ENCODE results near the gene ASF1B. TPM values are rescaled to one million over a fixed set of nuclear protein-coding genes. Genes with fewer than 3 reads are reported as not detected.

The ASF1B gene
- total RNA-seq, 2 donors from 2014 or later = 0.14 to 1.1 TPM

DNA sequence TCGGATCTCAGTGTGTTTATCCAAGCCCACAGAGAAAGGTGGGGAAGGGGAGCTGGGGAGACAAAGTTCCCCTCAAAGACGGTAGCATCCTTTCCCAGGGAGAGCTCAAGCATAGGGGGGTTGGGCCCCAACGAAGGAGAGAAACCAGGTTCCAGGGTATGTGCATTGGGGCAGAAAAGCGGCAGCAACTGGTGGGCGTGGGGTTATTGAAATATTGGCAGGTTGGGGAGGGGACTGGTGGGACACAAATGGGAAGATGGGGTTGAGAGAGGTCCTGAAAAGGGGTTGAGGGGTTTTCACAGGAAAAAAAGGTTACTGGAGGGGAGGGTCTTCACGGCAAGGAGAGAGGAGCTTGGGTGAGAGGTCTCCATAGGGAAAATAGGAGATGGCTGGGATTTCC is 1.0 kb downstream of the ASF1B start:
- Histone ChIP-seq H3K4me1 (ENCODE audit: control insufficient read depth in 1 of 2, low read depth in 2 of 2) (peaks cover 16 to 28% of the 10 kb centered on the region in 2 donors), H3K27me3 (replicated peaks; ENCODE audit: insufficient read depth) (no peaks in the 10 kb centered on the region), H3K36me3 (no peaks in the 10 kb centered on the region), H3K9me3 (no peaks in the 10 kb centered on the region), H3K27ac (no peak overlapping the region), H3K4me3 (no peak overlapping the region)
- ATAC-seq (ENCODE audit: insufficient number of reproducible peaks, low FRiP score, low read depth) (no peak), DNase-seq (ENCODE audit: low spot score) (no peak)
- TF ChIP-seq, protein P1, sequence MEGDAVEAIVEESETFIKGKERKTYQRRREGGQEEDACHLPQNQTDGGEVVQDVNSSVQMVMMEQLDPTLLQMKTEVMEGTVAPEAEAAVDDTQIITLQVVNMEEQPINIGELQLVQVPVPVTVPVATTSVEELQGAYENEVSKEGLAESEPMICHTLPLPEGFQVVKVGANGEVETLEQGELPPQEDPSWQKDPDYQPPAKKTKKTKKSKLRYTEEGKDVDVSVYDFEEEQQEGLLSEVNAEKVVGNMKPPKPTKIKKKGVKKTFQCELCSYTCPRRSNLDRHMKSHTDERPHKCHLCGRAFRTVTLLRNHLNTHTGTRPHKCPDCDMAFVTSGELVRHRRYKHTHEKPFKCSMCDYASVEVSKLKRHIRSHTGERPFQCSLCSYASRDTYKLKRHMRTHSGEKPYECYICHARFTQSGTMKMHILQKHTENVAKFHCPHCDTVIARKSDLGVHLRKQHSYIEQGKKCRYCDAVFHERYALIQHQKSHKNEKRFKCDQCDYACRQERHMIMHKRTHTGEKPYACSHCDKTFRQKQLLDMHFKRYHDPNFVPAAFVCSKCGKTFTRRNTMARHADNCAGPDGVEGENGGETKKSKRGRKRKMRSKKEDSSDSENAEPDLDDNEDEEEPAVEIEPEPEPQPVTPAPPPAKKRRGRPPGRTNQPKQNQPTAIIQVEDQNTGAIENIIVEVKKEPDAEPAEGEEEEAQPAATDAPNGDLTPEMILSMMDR (IDR thresholded peaks at IDR 0.05) = no peak

DNA sequence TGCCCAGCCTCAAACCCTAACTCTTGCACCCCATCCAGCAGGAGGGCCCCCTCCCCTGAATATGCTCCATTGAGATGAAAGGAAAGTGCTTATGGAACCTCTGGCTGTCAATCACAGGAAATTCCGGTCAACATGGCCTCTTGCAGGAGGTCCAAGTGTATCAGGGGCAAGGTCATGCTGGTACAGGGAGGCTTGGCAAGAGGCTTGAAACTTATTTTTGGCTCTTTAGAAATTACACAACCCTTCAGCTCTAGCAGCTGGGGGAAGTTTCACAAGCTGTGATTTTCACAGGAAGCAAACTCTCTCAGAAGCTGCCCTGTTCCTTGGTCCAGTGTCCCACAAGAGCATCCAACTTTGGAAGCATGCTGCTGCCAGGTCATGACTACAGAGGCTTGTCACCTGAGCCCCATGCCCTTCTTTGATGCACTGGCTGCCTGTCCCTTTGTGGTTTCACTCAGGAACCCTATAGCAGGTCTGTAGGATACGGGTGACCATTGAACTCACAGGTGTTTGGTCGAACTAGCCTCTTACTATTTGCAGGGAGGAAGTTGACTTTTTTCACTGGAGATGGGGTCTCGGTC is 8.4 kb downstream of the ASF1B start:
- peaks cover 4 to 16% of the 10 kb centered on the region in 2 donors for H3K4me1 ChIP-seq (ENCODE audit: control insufficient read depth in 1 of 2, low read depth in 2 of 2)
- H3K27me3 ChIP-seq (replicated peaks; ENCODE audit: insufficient read depth) = no peaks in the 10 kb centered on the region
- DNase-seq (ENCODE audit: low spot score) (no peak), ATAC-seq (ENCODE audit: insufficient number of reproducible peaks, low FRiP score, low read depth) (no peak)
- TF ChIP-seq, protein P1 (IDR thresholded peaks at IDR 0.05) = no peak
- H3K4me3 ChIP-seq = no peak overlapping the region
- H3K9me3 ChIP-seq = no peaks in the 10 kb centered on the region
- H3K36me3 ChIP-seq = no peaks in the 10 kb centered on the region
- H3K27ac ChIP-seq = peak overlapping the region in 1 of 2 donors; percentile 47

DNA sequence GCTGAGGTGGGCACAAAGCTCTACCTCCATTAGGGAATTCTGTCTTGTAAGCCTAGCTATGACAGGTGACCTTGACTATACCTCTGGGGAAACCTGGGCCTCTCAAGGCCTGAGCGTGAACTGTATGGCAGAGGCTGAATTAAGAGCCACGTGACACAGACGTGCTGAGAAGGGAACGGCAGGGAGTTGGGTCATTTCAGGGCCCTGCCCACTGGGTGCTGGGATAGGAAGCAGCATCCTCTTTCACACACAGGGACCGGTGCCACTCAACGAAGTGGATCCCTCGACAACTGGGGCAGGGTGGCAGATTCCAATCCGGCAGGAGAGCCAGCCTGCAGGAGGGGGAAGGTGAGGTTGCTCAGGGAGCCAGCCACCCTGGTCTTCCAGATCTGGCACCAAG is 9.2 kb downstream of the ASF1B start:
- no peaks in the 10 kb centered on the region for H3K27me3 ChIP-seq (replicated peaks; ENCODE audit: insufficient read depth)
- peaks cover 4 to 16% of the 10 kb centered on the region in 2 donors for H3K4me1 ChIP-seq (ENCODE audit: control insufficient read depth in 1 of 2, low read depth in 2 of 2)
- DNase-seq (ENCODE audit: low spot score) = no peak
- no peaks in the 10 kb centered on the region for H3K9me3 ChIP-seq
- TF ChIP-seq, protein P1 (IDR thresholded peaks at IDR 0.05) = no peak
- H3K27ac ChIP-seq = no peak overlapping the region
- no peaks in the 10 kb centered on the region for H3K36me3 ChIP-seq
- ATAC-seq (ENCODE audit: insufficient number of reproducible peaks, low FRiP score, low read depth) = no peak
- no peak overlapping the region for H3K4me3 ChIP-seq

DNA sequence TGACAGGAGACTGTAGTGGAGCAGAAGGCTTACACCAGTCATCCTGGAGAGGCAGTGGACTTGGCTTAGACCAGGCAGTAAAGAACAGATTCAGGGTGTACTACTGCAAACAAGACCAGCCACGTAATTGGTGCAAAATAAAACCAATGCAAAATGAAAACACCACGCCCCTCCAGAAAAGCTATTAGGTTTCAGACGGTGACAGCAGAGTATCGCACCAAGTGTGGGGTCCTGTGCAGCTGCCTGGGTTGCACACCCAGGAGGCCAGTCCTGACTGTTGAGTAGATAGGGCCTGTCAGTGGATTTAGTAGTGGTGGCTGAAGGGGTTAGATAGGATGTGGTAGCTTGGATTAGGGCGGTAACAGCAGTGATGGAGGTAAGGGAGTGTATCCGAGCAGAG is 13.5 kb downstream of the ASF1B start:
- TF ChIP-seq, protein P1 (IDR thresholded peaks at IDR 0.05) = no peak
- Histone ChIP-seq H3K4me3 (no peak overlapping the region), H3K36me3 (no peaks in the 10 kb centered on the region), H3K9me3 (no peaks in the 10 kb centered on the region), H3K27ac (no peak overlapping the region), H3K27me3 (replicated peaks; ENCODE audit: insufficient read depth) (no peaks in the 10 kb centered on the region), H3K4me1 (ENCODE audit: control insufficient read depth in 1 of 2, low read depth in 2 of 2) (peaks cover 11 to 21% of the 10 kb centered on the region in 2 donors)
- ATAC-seq (ENCODE audit: insufficient number of reproducible peaks, low FRiP score, low read depth) (no peak), DNase-seq (ENCODE audit: low spot score) (no peak)

DNA sequence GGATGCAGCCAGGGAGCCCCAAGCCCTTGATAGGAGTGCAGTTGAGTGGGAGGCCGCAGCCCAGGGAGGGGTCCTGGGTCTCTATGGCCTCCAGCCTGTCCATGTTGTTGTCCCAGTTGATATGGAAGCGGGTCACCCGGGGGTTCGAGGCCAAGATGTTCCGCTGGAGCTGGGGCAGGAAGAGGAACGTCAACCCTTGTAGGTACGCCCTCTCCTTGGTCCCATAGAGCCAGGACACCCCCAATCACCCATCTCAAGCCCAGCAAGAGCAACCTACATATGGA is 15.9 kb downstream of the ASF1B start:
- no peak for ATAC-seq (ENCODE audit: insufficient number of reproducible peaks, low FRiP score, low read depth)
- H3K27ac ChIP-seq = peak overlapping the region; percentile 98 to 100
- no peak for DNase-seq (ENCODE audit: low spot score)
- no peaks in the 10 kb centered on the region for H3K36me3 ChIP-seq
- TF ChIP-seq, protein P1 (IDR thresholded peaks at IDR 0.05) = no peak
- no peak overlapping the region for H3K4me3 ChIP-seq
- no peaks in the 10 kb centered on the region for H3K9me3 ChIP-seq
- peaks cover 24 to 30% of the 10 kb centered on the region in 2 donors for H3K4me1 ChIP-seq (ENCODE audit: control insufficient read depth in 1 of 2, low read depth in 2 of 2)
- no peaks in the 10 kb centered on the region for H3K27me3 ChIP-seq (replicated peaks; ENCODE audit: insufficient read depth)
